Measurements from ENCODE around the gene SLIT1.

GRCh38 chr10:97217299-97217698 lies 31.5 kb upstream of the SLIT1 start:
- no peak for TF ChIP-seq CTCF (IDR thresholded peaks at IDR 0.05)
- TF ChIP-seq POLR2A (IDR thresholded peaks at IDR 0.05): no peak

All from uterus (tissue), 2 donors.